SK-N-SH (cell line): ENCODE measurements around the gene CARM1. TPM values are rescaled to one million over a fixed set of nuclear protein-coding genes. Genes with fewer than 3 reads are reported as not detected.

Source experiments
- CTCF ChIA-PET: fragments of 300-600, 350-600 bp; formaldehyde crosslinking; extraction: SDS; loops from one replicate; lab custom pipeline; 2021; lab: Yijun Ruan, JAX
- POLR2A ChIA-PET: fragments of 350-600 bp; sonication (Branson Sonifier 250); formaldehyde crosslinking; extraction: SDS; loops from one replicate; lab custom pipeline; 2020; ENCODE audit warnings: antibody characterized with exemption, inconsistent platforms; lab: Yijun Ruan, JAX
- DNase-seq: peaks from one replicate; pipeline ENCODE4 v3.0.0; 2012
- H2AFZ ChIP-seq: fragments of 200-600 bp; sonication (generic); 2 replicates; pipeline ENCODE4 v1.8.1; 2016; ENCODE audit warnings: antibody characterized with exemption, mild to moderate bottlenecking, low read depth
- H3F3A ChIP-seq: fragments of 200-600 bp; sonication (generic); replicated peaks from 2 replicates; pipeline ENCODE3; 2016; ENCODE audit warnings: antibody characterized with exemption, mild to moderate bottlenecking; ENCODE audit not compliant: insufficient read depth
- H3K27ac ChIP-seq, 2 experiments: fragments of 200-500 bp in 1 of 2; fragments of 200-600 bp in 1 of 2; sonication (Bioruptor generic) in 1 of 2; sonication (generic), shearing (Covaris generic) in 1 of 2; 2 replicates each; pipeline versions ENCODE4 v1.5.1 to v1.6.1; 2014 to 2016; ENCODE audit warnings: low read depth in 2 of 2, inconsistent platforms in 1 of 2, low read length in 1 of 2, mild to moderate bottlenecking in 1 of 2, mixed read lengths in 1 of 2
- H3K27me3 ChIP-seq: fragments of 200-600 bp; sonication (generic), shearing (Covaris generic); 2 replicates; pipeline ENCODE4 v1.6.1; 2016; ENCODE audit warnings: mixed run types; ENCODE audit not compliant: insufficient read depth
- H3K36me3 ChIP-seq, 2 experiments: fragments of 200-500 bp in 1 of 2; fragments of 200-600 bp in 1 of 2; sonication (Bioruptor generic) in 1 of 2; sonication (generic) in 1 of 2; replicated peaks in 1 of 2; 2 replicates each; pipeline versions ENCODE3 to v1.5.1; 2014 to 2016; ENCODE audit warnings: low read length in 1 of 2, mild to moderate bottlenecking in 1 of 2; ENCODE audit not compliant: insufficient read depth in 2 of 2, control insufficient read depth in 1 of 2
- H3K4me1 ChIP-seq, 2 experiments: fragments of 200-500 bp in 1 of 2; fragments of 200-600 bp in 1 of 2; sonication (Bioruptor generic) in 1 of 2; sonication (generic), shearing (Covaris generic) in 1 of 2; 2 replicates each; pipeline versions ENCODE4 v1.5.1 to v1.6.1; 2014 to 2016; ENCODE audit warnings: low read depth in 1 of 2, low read length in 1 of 2, mixed run types in 1 of 2; ENCODE audit not compliant: insufficient read depth in 2 of 2, control insufficient read depth in 1 of 2
- H3K4me2 ChIP-seq: fragments of 200-600 bp; sonication (generic), shearing (Covaris generic); 2 replicates; pipeline ENCODE4 v1.6.1; 2017; ENCODE audit warnings: mixed run types
- H3K4me3 ChIP-seq, 2 experiments: fragments of 200-500 bp in 1 of 2; fragments of 200-600 bp in 1 of 2; sonication (Bioruptor generic) in 1 of 2; sonication (generic), shearing (Covaris generic) in 1 of 2; 2 replicates each; pipeline versions ENCODE4 v1.5.1 to v1.8.1; 2014 to 2016; ENCODE audit warnings: low read depth in 2 of 2, inconsistent platforms in 1 of 2, low read length in 1 of 2, mild to moderate bottlenecking in 1 of 2, mixed read lengths in 1 of 2, moderate library complexity in 1 of 2
- H3K79me2 ChIP-seq: fragments of 200-600 bp; sonication (generic); 2 replicates; pipeline ENCODE4 v1.8.1; 2017; ENCODE audit warnings: mild to moderate bottlenecking; ENCODE audit not compliant: insufficient read depth
- H3K9ac ChIP-seq: fragments of 200-600 bp; sonication (generic); 2 replicates; pipeline ENCODE4 v1.6.1; 2017; ENCODE audit warnings: mixed run types
- H3K9me2 ChIP-seq: fragments of 200-600 bp; sonication (generic); 2 replicates; pipeline ENCODE4 v1.6.1; 2017; ENCODE audit warnings: mixed run types
- H3K9me3 ChIP-seq: fragments of 200-600 bp; sonication (generic); 2 replicates; pipeline ENCODE4 v1.6.1; 2017; ENCODE audit warnings: mixed run types, mild to moderate bottlenecking, moderate library complexity
- H4K20me1 ChIP-seq: fragments of 200-600 bp; sonication (generic); 2 replicates; pipeline ENCODE4 v1.6.1; 2017; ENCODE audit warnings: mild to moderate bottlenecking, mixed run types; ENCODE audit not compliant: insufficient read depth
- CHD2 ChIP-seq: fragments of 150-350 bp; IDR thresholded peaks from 2 replicates; pipeline ENCODE4 v1.6.1; 2018; ENCODE audit warnings: low read length; ENCODE audit not compliant: partially characterized antibody
- CTCF ChIP-seq: fragments of 200-600 bp; sonication (generic); IDR thresholded peaks from 2 replicates; pipeline ENCODE4 v1.6.1; 2017; ENCODE audit warnings: antibody characterized with exemption, mild to moderate bottlenecking, moderate library complexity
- GABPA ChIP-seq: IDR thresholded peaks from 2 replicates; pipeline ENCODE4 v1.4.0; 2012; ENCODE audit warnings: low read depth, mild to moderate bottlenecking
- MAX ChIP-seq: IDR thresholded peaks from 2 replicates; pipeline ENCODE4 v1.4.0; 2012; ENCODE audit warnings: low read depth
- MEF2A ChIP-seq: IDR thresholded peaks from 2 replicates; pipeline ENCODE4 v1.4.0; 2012; ENCODE audit warnings: low read depth, borderline replicate concordance
- NRF1 ChIP-seq: IDR thresholded peaks from 2 replicates; pipeline ENCODE4 v1.6.1; 2012; ENCODE audit warnings: low read depth, mild to moderate bottlenecking, low read length
- PBX3 ChIP-seq: IDR thresholded peaks from 2 replicates; pipeline ENCODE4; 2012
- POLR2AphosphoS5 ChIP-seq: IDR thresholded peaks from 2 replicates; pipeline ENCODE4 v1.6.1; 2012; ENCODE audit warnings: low read depth, low read length
- RAD21 ChIP-seq: IDR thresholded peaks from 2 replicates; pipeline ENCODE4 v1.6.1; 2012; ENCODE audit warnings: mild to moderate bottlenecking, low read length
- RCOR1 ChIP-seq: fragments of 150-350 bp; IDR thresholded peaks from 2 replicates; pipeline ENCODE4 v1.6.1; 2017; ENCODE audit warnings: antibody characterized with exemption, low read length
- REST ChIP-seq: IDR thresholded peaks from 2 replicates; pipeline ENCODE4 v1.6.1; 2012; ENCODE audit warnings: mild to moderate bottlenecking, low read depth, low read length, moderate library complexity
- RFX5 ChIP-seq: IDR thresholded peaks from 2 replicates; pipeline ENCODE4 v1.6.1; 2012; ENCODE audit warnings: mild to moderate bottlenecking, improper control_type of control experiment, low read length
- SIN3A ChIP-seq: IDR thresholded peaks from 2 replicates; pipeline ENCODE4 v1.6.1; 2012; ENCODE audit warnings: low read depth, mild to moderate bottlenecking, low read length, moderate library complexity, borderline replicate concordance
- SMC3 ChIP-seq: IDR thresholded peaks from 2 replicates; pipeline ENCODE4 v1.6.1; 2012; ENCODE audit warnings: low read depth, low read length, improper control_type of control experiment
- TAF1 ChIP-seq: IDR thresholded peaks from 2 replicates; pipeline ENCODE4 v1.6.1; 2012; ENCODE audit warnings: low read depth, mild to moderate bottlenecking, low read length, moderate library complexity, borderline replicate concordance
- TCF12 ChIP-seq: IDR thresholded peaks from 2 replicates; pipeline ENCODE4 v1.4.0; 2012
- USF1 ChIP-seq: IDR thresholded peaks from 2 replicates; pipeline ENCODE4 v1.4.0; 2012; ENCODE audit warnings: low read depth, borderline replicate concordance
- YY1 ChIP-seq: IDR thresholded peaks from 2 replicates; pipeline ENCODE4 v1.4.0; 2012; ENCODE audit warnings: low read depth, mild to moderate bottlenecking
- ZBTB33 ChIP-seq: IDR thresholded peaks from 2 replicates; pipeline ENCODE4 v1.4.0; 2012; ENCODE audit warnings: low read depth, borderline replicate concordance
- WGBS: methylation state at CpG from one replicate; pipeline ENCODE4 v1.1.6; 2017; ENCODE audit warnings: low lambda C conversion rate; 5-methylcytosine and 5-hydroxymethylcytosine counted together
- polyA plus RNA-seq, 3 experiments: library from polyadenylated mRNA; depleted of rRNA; stranded (reverse); fragments of >200 nt; gene quantifications; 2 replicates each; pipeline ENCODE4 v1.2.3, GENCODE V29; 2012
- TF ChIP-seq, protein P1 (sequence below): fragments of 150-350 bp; IDR thresholded peaks from 2 replicates; pipeline ENCODE4 v1.6.1; 2017; ENCODE audit warnings: antibody characterized with exemption, low read length, low read depth, borderline replicate concordance

The CARM1 gene
- polyA plus RNA-seq, 1 of the 3 experiments (the other 2 are of a cell fraction): 62.2 TPM

GRCh38 chr19:10891405-10892086 is 20.2 kb downstream of the CARM1 start:
- H3F3A ChIP-seq: no peaks in the 10 kb centered on the region
- no peak overlapping the region for H2AFZ ChIP-seq
- H3K27ac ChIP-seq: no peak overlapping the region; a peak in 1 of 4 replicates
- ChIA-PET POLR2A (no interaction called here), CTCF (interaction anchor here (1.3 to 1.5 kb wide), 2 partner anchors 15 to 21 kb away, joined by 3 to 4 read pairs; no protein-coding TSS in a partner anchor)
- no peaks in the 10 kb centered on the region for H3K9me2 ChIP-seq
- H3K4me2 ChIP-seq: no peak overlapping the region
- peaks cover 87% of the 10 kb centered on the region for H3K79me2 ChIP-seq
- no peaks in the 10 kb centered on the region for H3K27me3 ChIP-seq
- no peak overlapping the region for H3K9ac ChIP-seq
- H3K36me3 ChIP-seq: no peaks in the 10 kb centered on the region
- H3K9me3 ChIP-seq: no peaks in the 10 kb centered on the region
- H3K4me3 ChIP-seq: no peak overlapping the region
- no peak for DNase-seq
- WGBS: 95% methylated on average over 18 of the region's 21 CpGs
- peaks cover 56% of the 10 kb centered on the region for H4K20me1 ChIP-seq
- peaks cover 9 to 36% of the 10 kb centered on the region in 2 experiments; a peak in 2 of 4 replicates for H3K4me1 ChIP-seq
- TF ChIP-seq TCF12 (no peak), ZBTB33 (no peak), POLR2AphosphoS5 (no peak), MEF2A (no peak), GABPA (no peak), CHD2 (no peak), CTCF (no peak), REST (no peak), SMC3 (no peak), RAD21 (no peak), SIN3A (no peak), MAX (no peak), TAF1 (no peak), YY1 (no peak), NRF1 (no peak), RFX5 (no peak), RCOR1 (no peak), USF1 (no peak), PBX3 (no peak)
- TF ChIP-seq, protein P1, sequence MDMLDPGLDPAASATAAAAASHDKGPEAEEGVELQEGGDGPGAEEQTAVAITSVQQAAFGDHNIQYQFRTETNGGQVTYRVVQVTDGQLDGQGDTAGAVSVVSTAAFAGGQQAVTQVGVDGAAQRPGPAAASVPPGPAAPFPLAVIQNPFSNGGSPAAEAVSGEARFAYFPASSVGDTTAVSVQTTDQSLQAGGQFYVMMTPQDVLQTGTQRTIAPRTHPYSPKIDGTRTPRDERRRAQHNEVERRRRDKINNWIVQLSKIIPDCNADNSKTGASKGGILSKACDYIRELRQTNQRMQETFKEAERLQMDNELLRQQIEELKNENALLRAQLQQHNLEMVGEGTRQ: no peak
- TF ChIP-seq, all 33 proteins: peak for 0
